ENCODE results near the gene HSFX3.
"Not testable (repeated sequence)": the region's sequence is repeated elsewhere in the genome, so short reads cannot be mapped to it uniquely, and the experiment has no call there.

Gene HSFX3

GRCh38 chrX:149563359-149563758 is 13.6 kb upstream of the HSFX3 start:
- Histone ChIP-seq H3K4me1 (ENCODE audit: insufficient read depth, low read length, poor library complexity, severe bottlenecking) (no peaks in the 10 kb centered on the region), H3K4me2 (ENCODE audit: low read depth, low read length, poor library complexity, severe bottlenecking) (no peak overlapping the region)
- TF ChIP-seq EZH2phosphoT487 (IDR thresholded peaks at IDR 0.05; ENCODE audit: borderline replicate concordance): no peak
- TF ChIP-seq CTCF (conservative IDR thresholded peaks at IDR 0.05; ENCODE audit: low read length): no peak

GRCh38 chrX:149555251-149555650 is 5.5 kb upstream of the HSFX3 start:
- not testable (repeated sequence) for H4K20me1 ChIP-seq (ENCODE audit: insufficient read depth, low read length, poor library complexity, severe bottlenecking); H2AFZ ChIP-seq (ENCODE audit: low read length); H3K27me3 ChIP-seq (ENCODE audit: insufficient read depth, low read length, poor library complexity, severe bottlenecking); H3K9me2 ChIP-seq (replicated peaks; ENCODE audit: low read depth, low read length); H3K36me3 ChIP-seq (ENCODE audit: insufficient read depth, low read length); H3K9me3 ChIP-seq (ENCODE audit: insufficient read depth, low read depth, low read length); H3K9ac ChIP-seq (ENCODE audit: low read depth, low read length, poor library complexity, severe bottlenecking); H3K4me1 ChIP-seq (ENCODE audit: insufficient read depth, low read length, poor library complexity, severe bottlenecking); H3K4me2 ChIP-seq (ENCODE audit: low read depth, low read length, poor library complexity, severe bottlenecking); H3K79me2 ChIP-seq (ENCODE audit: insufficient read depth, low read length); H3K4me3 ChIP-seq (ENCODE audit: low read length, poor library complexity, severe bottlenecking); H3F3A ChIP-seq (ENCODE audit: low read depth)

More at GRCh38 chrX:149563359-149563758, 13.6 kb upstream of the HSFX3 start:
- Histone ChIP-seq H3K36me3 (ENCODE audit: insufficient read depth, low read length) (no peaks in the 10 kb centered on the region), H3K9ac (ENCODE audit: low read depth, low read length, poor library complexity, severe bottlenecking) (no peak overlapping the region), H2AFZ (ENCODE audit: low read length) (no peak overlapping the region), H3K9me2 (replicated peaks; ENCODE audit: low read depth, low read length) (no peaks in the 10 kb centered on the region), H3K27me3 (ENCODE audit: insufficient read depth, low read length, poor library complexity, severe bottlenecking) (no peaks in the 10 kb centered on the region), H3K4me3 (ENCODE audit: low read length, poor library complexity, severe bottlenecking) (no peak overlapping the region), H4K20me1 (ENCODE audit: insufficient read depth, low read length, poor library complexity, severe bottlenecking) (no peaks in the 10 kb centered on the region), H3K9me3 (ENCODE audit: insufficient read depth, low read depth, low read length) (no peaks in the 10 kb centered on the region), H3K79me2 (ENCODE audit: insufficient read depth, low read length) (no peaks in the 10 kb centered on the region), H3F3A (ENCODE audit: low read depth) (no peaks in the 10 kb centered on the region)

GRCh38 chrX:149551939-149552248 is 2.2 kb upstream of the HSFX3 start:
- not testable (repeated sequence) for H2AFZ ChIP-seq (ENCODE audit: low read length)

GRCh38 chrX:149551245-149551938 is 1.7 kb upstream of the HSFX3 start:
- H3K4me1 ChIP-seq (ENCODE audit: insufficient read depth, low read length, poor library complexity, severe bottlenecking); H3K27me3 ChIP-seq (ENCODE audit: insufficient read depth, low read length, poor library complexity, severe bottlenecking); H4K20me1 ChIP-seq (ENCODE audit: insufficient read depth, low read length, poor library complexity, severe bottlenecking); H3K36me3 ChIP-seq (ENCODE audit: insufficient read depth, low read length); H3K9ac ChIP-seq (ENCODE audit: low read depth, low read length, poor library complexity, severe bottlenecking); H3K9me2 ChIP-seq (replicated peaks; ENCODE audit: low read depth, low read length); H3K79me2 ChIP-seq (ENCODE audit: insufficient read depth, low read length); H3F3A ChIP-seq (ENCODE audit: low read depth); H3K4me2 ChIP-seq (ENCODE audit: low read depth, low read length, poor library complexity, severe bottlenecking); H3K4me3 ChIP-seq (ENCODE audit: low read length, poor library complexity, severe bottlenecking); H3K9me3 ChIP-seq (ENCODE audit: insufficient read depth, low read depth, low read length); H2AFZ ChIP-seq (ENCODE audit: low read length): not testable (repeated sequence)

More at GRCh38 chrX:149551939-149552248, 2.2 kb upstream of the HSFX3 start:
- H3K27me3 ChIP-seq (ENCODE audit: insufficient read depth, low read length, poor library complexity, severe bottlenecking); H3K4me1 ChIP-seq (ENCODE audit: insufficient read depth, low read length, poor library complexity, severe bottlenecking); H3K4me3 ChIP-seq (ENCODE audit: low read length, poor library complexity, severe bottlenecking); H3F3A ChIP-seq (ENCODE audit: low read depth); H3K36me3 ChIP-seq (ENCODE audit: insufficient read depth, low read length); H3K9ac ChIP-seq (ENCODE audit: low read depth, low read length, poor library complexity, severe bottlenecking); H3K4me2 ChIP-seq (ENCODE audit: low read depth, low read length, poor library complexity, severe bottlenecking); H3K9me3 ChIP-seq (ENCODE audit: insufficient read depth, low read depth, low read length); H4K20me1 ChIP-seq (ENCODE audit: insufficient read depth, low read length, poor library complexity, severe bottlenecking); H3K79me2 ChIP-seq (ENCODE audit: insufficient read depth, low read length); H3K9me2 ChIP-seq (replicated peaks; ENCODE audit: low read depth, low read length): not testable (repeated sequence)

GRCh38 chrX:149550454-149550853 is 730 bp upstream of the HSFX3 start:
- not testable (repeated sequence) for H4K20me1 ChIP-seq (ENCODE audit: insufficient read depth, low read length, poor library complexity, severe bottlenecking); H3K4me3 ChIP-seq (ENCODE audit: low read length, poor library complexity, severe bottlenecking); H3K36me3 ChIP-seq (ENCODE audit: insufficient read depth, low read length); H3K9me3 ChIP-seq (ENCODE audit: insufficient read depth, low read depth, low read length); H3F3A ChIP-seq (ENCODE audit: low read depth); H3K9ac ChIP-seq (ENCODE audit: low read depth, low read length, poor library complexity, severe bottlenecking); H3K79me2 ChIP-seq (ENCODE audit: insufficient read depth, low read length); H3K27me3 ChIP-seq (ENCODE audit: insufficient read depth, low read length, poor library complexity, severe bottlenecking); H3K9me2 ChIP-seq (replicated peaks; ENCODE audit: low read depth, low read length); H3K4me2 ChIP-seq (ENCODE audit: low read depth, low read length, poor library complexity, severe bottlenecking); H3K4me1 ChIP-seq (ENCODE audit: insufficient read depth, low read length, poor library complexity, severe bottlenecking); H2AFZ ChIP-seq (ENCODE audit: low read length)

- H3K79me2 ChIP-seq (ENCODE audit: insufficient read depth, low read length); H3K9me3 ChIP-seq (ENCODE audit: insufficient read depth, low read depth, low read length); H3K9me2 ChIP-seq (replicated peaks; ENCODE audit: low read depth, low read length); H3K27me3 ChIP-seq (ENCODE audit: insufficient read depth, low read length, poor library complexity, severe bottlenecking); H3K36me3 ChIP-seq (ENCODE audit: insufficient read depth, low read length); H3F3A ChIP-seq (ENCODE audit: low read depth); H3K9ac ChIP-seq (ENCODE audit: low read depth, low read length, poor library complexity, severe bottlenecking); H4K20me1 ChIP-seq (ENCODE audit: insufficient read depth, low read length, poor library complexity, severe bottlenecking); H2AFZ ChIP-seq (ENCODE audit: low read length); H3K4me2 ChIP-seq (ENCODE audit: low read depth, low read length, poor library complexity, severe bottlenecking); H3K4me3 ChIP-seq (ENCODE audit: low read length, poor library complexity, severe bottlenecking); H3K4me1 ChIP-seq (ENCODE audit: insufficient read depth, low read length, poor library complexity, severe bottlenecking): not testable (repeated sequence)
Measured at GRCh38 chrX:149547782-149548181, 1.9 kb downstream of the HSFX3 start.

GRCh38 chrX:149546962-149547361 is 2.8 kb downstream of the HSFX3 start:
- not testable (repeated sequence) for H3F3A ChIP-seq (ENCODE audit: low read depth); H3K27me3 ChIP-seq (ENCODE audit: insufficient read depth, low read length, poor library complexity, severe bottlenecking)

More at GRCh38 chrX:149546962-149547361, 2.8 kb downstream of the HSFX3 start:
- H3K4me3 ChIP-seq (ENCODE audit: low read length, poor library complexity, severe bottlenecking); H4K20me1 ChIP-seq (ENCODE audit: insufficient read depth, low read length, poor library complexity, severe bottlenecking); H3K4me1 ChIP-seq (ENCODE audit: insufficient read depth, low read length, poor library complexity, severe bottlenecking); H3K79me2 ChIP-seq (ENCODE audit: insufficient read depth, low read length); H3K9ac ChIP-seq (ENCODE audit: low read depth, low read length, poor library complexity, severe bottlenecking); H3K4me2 ChIP-seq (ENCODE audit: low read depth, low read length, poor library complexity, severe bottlenecking); H2AFZ ChIP-seq (ENCODE audit: low read length); H3K9me2 ChIP-seq (replicated peaks; ENCODE audit: low read depth, low read length); H3K36me3 ChIP-seq (ENCODE audit: insufficient read depth, low read length); H3K9me3 ChIP-seq (ENCODE audit: insufficient read depth, low read depth, low read length): not testable (repeated sequence)
